Stimulated activated CD4-positive, alpha-beta T cell treated with anti-CD3 and anti-CD28 coated beads, Interleukin-15, amount 100 ng/mL, for 48 hours (primary cell): ENCODE data around the gene ADNP.
"Not testable (repeated sequence)": the region's sequence is repeated elsewhere in the genome, so short reads cannot be mapped to it uniquely, and the experiment has no call there.

Source experiments
- DNase-seq, 2 donors: peaks; one replicate each; pipeline ENCODE4 v3.0.0-alpha.2; 2020; ENCODE audit warnings: low read depth in 2 of 2

ADNP gene

DNA sequence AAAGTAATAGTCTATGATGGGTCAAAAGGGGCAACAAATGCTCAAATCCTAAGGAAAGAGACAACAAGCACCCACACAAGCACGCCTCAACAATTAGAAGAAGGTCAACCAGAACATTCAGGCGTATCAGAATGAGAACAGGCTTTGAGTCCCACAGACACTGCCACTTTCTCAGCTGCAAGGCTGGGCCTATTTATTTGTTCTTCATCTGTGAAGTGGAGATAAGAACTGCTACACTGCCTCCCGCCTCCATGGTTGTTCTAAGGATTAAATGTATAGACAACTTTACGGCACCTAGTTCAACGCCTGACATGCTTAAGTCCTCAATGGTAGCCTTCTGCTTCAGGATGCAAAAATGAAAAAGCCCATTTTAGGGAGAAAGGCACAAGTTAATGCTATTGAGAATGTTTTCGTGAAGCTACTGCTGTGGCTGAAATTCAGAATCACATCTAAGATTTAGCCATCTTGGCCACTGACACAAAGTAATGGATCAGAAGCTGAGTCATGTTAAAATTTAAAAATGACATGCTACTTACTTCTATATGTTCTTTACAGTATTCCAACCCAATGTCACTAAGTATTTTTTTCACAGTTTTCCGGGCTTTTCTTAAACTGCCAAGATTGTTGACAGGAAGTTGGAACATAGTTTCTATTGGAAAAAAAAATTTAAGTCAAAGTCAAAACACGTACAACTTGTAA lies 27.7 kb downstream of the ADNP start:
- no peak for DNase-seq

DNA sequence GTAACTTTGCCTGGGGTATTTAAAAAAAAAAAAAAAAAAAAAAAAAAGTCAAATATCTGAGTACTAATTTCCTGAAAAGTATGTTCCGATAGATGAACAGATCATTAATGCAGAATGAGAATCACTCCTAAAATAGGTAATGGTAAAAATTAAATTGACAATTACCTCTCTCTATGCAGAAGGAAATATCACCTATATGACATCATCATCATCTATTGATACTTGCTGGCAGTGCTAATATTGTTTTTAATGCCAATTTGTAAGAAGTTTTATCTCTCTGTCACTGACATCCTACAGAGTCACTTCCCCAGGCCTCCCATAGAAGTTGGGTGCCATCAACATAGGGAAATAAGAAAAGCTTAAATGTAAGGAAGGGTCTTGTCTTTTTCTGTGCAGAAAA lies 29.9 kb downstream of the ADNP start:
- DNase-seq = no peak

DNA sequence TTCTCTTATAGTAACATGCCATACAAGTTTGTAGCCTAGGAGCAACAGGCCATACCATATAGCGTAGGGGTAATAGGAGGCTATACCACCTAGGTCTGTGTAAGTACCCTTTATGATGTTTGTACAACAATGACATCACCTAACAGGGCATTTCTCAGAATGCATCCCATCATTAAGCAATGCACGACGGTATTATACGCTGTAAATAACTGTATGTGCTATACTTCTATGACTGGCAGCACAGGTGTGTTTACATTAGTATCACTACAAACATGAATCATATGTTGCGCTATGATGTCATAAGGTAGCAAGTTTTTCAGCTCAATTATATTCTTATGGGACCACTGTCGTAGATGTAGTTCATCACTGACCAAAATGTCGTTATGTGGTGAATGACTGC lies 31.0 kb downstream of the ADNP start:
- DNase-seq = no peak

DNA sequence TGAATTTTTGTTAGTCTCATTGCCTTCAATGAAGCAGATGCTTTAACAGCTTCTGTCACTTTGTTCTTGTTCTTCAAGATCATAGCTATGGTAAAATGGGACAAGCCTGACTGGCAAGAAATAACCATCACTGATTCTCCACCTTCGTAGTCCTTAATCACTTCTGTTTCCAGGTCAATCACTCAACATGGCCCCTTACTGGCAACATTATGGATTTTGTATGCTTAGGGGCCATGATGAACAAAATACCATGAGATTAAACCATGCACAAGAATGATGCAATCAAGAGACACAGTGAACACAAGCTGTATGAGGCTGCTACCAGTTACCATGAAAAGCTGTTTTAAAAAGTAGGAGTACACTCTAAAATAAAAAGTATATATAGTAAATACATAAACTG lies 32.8 kb downstream of the ADNP start:
- no peak for DNase-seq

DNA sequence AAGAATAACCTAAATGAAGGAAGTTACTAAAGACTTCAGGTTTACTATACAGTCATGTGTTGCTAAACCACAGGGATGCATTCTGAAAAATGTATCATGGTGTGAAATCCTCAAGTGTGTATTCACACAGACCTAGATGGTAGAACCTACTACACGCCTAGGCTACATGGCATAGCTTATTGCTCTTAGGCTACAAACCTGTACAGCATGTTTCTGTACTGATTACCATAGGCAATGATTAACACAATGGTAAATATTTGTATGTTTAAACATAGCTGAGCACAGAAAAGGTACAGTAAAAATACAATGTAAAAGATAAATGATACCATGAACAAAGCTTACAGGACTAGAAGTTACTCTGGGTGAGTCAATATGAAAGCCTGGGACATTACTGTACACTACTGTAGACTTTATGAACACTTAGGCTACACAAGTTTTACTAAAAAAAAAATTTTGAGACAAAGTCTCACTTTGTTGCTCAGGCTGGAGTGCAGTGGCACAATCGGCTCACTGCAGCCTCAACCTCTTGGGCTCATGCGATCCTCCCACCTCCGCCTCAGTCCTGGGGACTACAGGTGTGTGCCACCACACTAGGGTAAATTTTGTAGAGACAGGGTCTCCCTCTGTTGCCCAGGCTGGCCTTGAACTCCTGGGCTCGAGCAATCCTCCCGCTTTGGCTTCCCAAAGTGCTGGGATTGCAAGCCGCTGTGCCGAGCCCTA lies 36.0 kb downstream of the ADNP start:
- DNase-seq = no peak

DNA sequence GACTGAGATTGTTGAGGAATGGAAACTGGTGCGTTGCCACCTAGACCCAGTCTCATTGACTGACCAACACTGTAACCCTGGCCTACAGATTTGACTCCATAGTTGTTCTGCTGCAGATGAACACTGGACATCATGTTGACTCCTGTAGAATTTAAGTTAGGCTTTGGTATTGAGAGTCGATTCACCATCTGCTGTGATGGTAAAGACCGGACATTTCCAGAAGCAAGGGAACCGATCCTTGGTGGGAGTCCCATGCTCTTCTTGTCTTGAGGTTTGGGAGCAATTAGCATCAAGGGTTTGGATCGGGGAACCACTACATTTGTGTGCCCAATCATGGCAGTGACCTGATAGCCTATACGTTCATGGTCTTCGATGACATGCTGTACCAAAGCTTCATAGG lies 37.6 kb downstream of the ADNP start:
- no peak for DNase-seq

DNA sequence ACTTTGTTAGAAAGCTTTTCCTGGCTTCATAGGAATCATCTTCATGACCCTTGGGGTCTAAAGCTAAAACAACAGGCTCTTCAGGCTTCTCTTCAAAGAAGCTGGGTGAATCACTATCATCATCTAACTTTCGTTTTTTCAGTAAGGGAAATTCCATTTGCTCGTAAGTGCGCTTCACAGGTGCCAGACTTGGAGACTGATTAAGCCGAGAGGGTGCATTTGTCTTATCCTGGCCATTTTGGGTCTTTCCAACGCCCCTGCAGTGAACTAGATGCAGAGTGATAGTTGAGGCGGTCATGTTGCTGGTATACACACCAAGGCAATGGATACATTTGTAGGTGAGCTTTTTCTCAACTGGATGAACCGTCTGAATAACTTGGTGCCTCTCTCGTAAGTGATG lies 38.8 kb downstream of the ADNP start:
- DNase-seq = no peak

DNA sequence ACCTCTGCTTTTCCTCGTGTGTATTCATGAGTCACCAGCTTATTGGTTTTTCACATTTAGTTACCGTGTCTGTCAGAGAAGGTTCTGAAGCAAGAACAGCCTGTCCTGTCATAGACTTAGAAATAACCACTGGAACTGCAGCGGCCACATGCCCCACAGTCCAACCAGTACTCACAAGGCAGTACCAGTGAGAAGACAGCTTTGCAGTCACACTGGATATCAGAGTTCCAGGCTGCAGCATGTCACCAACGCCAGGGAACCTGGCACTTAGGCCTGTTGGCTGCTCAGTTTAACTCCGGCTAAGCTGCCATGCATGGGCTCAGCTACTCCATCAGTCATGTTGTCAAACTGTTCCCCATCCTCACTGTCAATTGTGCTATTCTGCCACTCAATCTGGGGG lies 40.1 kb downstream of the ADNP start:
- no peak for DNase-seq

DNA sequence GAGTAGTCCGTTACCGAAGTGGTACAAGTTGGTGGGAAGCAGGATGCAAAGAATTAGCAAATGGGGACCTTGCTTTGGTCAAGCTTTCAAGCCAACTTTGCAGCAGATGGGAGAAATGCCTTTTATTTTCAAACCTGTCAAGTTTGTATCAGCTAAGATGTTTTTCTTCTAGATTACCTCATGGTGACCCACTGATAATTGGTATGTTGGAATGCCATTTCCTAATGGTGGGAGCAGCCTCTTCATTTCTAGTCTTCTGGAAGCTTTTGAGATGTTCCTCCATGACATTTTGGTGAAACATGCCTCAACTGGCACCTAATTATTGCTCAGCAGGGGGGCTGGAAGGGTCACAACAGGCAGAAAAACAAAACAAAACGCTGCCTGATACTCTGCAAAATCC lies 43.7 kb downstream of the ADNP start:
- DNase-seq = no peak

DNA sequence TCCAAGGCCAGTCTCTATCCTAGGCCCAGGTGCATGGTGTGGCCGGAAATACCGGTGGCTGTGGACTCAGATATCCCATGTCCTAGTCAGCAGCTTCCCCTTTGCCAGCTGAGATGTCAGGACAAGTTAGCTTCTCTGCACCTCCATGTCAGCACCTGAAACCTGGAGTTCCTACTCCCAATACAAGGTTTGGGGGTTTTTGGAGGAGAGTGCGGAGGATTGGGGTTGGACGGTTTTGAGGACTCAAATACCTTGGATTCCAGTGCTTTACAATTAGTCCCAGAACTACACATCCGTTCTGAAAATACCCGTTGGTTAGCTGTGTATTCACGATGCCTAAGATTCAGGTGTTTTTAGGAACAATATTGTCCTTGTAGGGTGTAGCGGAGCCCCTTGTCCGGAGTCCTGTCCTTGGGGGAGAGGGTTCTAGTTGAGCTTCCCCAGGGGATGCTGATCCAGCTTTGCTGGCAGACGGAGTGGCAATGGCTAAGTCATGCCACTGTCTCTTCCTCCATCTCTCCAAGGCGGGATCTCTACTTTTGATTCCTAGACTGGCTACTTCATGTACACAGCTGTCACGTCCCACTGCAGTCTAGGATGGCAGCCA lies 45.0 kb downstream of the ADNP start:
- DNase-seq = no peak

DNA sequence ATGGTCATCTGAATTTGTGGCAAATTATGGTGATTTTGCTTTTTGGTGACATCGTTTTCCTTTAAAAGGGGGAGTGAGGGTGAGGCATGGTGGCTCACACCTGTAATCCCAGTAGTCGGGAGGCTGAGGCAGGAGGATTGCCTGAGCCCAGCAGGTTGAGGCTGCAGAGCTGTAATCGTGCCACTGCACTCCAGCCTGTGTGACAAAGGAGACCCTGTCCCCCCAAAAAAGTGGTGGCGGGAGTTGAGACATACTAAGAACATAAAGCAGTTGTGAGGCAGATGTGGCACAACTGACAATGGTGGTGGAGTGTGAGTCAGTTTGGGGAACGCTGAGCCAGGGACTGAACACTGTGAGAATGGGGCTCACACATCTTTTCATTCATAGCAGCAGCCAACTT lies 45.5 kb downstream of the ADNP start:
- no peak for DNase-seq

DNA sequence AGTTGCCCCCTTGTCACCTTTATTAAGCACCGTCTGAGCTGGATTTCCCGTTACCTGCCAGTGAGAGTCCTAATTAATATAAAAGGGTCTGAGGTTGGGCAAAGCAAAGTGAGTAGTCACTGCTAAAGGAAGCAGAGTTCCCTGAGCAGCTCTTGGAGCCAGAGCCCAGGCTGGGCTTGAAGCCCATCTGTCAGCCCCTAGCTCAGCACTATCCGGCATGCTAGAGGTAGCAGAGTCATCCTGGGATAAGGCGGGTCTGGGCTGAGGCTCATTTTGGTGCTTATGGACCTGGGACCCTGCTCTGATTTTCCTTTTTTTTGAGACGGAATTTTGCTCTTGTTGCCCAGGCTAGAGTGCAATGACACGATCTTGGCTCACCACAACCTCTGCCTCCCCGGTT lies 46.2 kb downstream of the ADNP start:
- no peak for DNase-seq

DNA sequence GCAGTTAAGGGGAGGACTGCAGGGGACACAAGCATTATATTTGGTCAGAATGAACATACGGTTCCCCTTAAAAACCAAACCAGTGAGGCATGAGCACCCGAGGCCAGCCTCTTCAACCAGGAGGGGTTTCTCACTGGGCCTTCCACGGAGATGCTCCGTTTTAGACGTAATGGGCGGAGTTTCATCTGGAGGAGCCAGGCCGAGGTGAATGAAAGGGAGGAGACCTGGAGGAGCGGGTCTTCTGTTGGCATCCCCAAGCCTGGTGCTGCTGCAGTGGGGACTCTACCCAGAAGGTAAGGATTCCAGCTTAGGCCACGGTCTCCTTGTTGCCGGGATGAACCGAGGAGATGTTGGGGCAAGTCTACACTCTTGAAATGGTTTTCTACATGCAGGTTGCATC lies 47.4 kb downstream of the ADNP start:
- DNase-seq = no peak

DNA sequence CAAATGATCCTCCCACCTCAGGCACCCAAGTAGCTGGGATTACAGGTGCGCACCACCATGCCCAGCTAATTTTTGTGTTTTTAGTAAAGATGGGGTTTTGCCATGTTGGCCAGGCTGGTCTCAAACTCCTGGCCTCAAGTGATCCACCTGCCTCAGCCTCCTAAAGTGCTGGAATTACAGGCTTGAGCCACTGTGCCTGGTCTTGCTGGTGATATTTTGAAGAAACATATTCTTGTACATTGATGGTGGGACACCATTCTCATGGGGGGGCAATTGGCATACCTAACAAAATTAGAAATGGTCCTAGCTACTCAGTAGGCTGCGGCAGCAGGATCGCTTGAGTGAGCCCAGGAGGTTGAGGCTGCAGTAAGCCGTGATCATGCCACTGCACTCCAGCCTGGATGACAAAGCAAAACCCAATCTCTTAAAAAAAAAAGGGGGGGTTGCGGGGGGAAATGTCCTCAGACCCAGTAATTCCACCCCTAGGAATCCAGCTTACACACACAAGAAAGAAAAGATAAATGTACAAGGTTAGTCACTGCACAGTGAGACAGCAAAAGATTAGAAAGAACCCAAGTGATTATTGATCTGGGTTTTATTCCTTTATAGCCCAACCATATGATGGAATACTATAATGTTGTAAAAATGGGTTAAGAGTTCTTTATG lies 49.3 kb downstream of the ADNP start:
- not testable (repeated sequence) for DNase-seq

DNA sequence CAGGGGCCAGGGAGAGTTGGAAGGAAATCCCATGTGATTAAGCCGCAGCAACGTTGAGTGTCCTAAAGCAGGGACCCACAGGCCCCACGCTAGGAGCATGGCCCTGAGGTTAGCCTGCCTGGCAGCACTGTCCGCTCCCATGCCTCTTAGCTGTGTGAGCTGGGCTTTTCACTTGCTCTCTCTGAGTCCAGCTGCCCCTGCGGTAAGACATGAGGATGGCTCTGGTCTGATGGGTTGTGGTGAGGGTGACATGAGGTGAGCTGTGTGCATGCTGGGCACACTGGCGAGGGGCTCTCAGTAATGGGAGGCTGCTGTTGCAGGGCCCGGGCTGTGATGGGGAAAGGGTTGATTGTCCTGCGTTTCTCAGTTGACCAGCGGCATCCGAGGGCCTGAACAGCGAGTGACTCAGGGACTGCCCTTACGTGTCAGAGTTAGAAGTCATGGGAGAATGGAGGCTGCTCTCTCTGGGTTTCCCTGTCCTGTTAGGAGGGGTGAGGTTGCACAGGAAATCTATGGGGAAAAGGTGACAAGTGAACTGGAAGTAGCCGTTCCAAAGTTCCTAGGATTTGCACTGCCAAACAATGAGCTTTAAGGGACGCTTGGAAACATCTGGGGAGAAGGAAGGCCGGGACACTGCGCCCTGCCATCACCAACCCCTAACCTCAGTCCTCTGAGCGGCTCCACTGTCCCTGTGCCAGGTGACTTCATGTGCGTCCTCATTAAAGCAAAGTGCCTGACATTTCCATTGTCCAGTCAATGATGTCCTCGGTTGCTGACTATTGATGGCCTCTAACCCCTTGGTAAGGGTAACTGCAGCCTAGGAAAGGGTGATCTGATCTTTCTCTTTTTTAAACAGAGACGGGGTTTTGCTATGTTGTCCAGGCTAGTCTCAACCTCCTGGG lies 51.3 kb downstream of the ADNP start:
- DNase-seq = no peak

DNA sequence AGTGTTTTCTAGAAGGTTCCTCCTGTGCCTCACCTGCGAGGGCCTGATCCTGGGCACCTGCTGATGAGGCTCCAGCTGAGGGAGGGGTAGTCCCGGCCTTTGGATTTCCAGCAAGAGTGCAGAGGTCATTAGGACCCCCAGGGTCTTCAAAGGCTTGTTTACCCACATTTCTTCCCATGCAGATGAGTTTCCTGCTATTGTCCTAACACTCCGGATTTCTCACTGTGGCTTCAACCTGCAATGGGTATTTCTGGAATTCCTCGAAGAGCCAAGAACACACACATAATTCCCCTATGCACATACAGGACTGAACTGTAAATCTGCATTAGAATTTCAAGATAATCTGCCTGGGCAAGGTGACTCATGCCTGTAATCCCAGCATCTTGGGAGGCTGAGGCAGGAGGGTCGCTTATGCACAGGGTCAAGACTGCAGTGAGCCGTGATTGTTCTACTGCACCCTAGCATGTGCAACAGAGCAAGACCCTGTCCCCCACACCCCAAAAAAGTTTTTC lies 53.9 kb downstream of the ADNP start:
- DNase-seq = no peak

DNA sequence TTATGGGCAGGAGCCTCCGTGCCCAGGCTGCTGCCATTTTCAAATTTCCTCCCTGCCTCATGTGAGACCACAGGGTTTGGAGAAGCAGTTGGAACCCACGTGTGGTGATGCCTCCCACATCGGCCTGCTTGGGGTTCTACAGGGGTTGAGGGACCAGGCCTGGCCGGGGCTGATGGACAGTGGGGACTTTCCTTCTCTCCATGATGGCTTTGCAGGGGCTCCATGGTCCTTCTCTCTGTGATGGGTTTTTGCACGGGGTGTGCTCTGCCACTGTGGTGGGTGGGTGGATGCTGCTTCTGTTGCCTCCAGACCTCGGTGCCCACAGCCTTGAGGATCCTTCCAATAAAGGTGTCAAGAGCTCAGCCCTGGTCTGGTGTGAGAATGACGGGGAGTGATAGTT lies 54.4 kb downstream of the ADNP start:
- DNase-seq = no peak

DNA sequence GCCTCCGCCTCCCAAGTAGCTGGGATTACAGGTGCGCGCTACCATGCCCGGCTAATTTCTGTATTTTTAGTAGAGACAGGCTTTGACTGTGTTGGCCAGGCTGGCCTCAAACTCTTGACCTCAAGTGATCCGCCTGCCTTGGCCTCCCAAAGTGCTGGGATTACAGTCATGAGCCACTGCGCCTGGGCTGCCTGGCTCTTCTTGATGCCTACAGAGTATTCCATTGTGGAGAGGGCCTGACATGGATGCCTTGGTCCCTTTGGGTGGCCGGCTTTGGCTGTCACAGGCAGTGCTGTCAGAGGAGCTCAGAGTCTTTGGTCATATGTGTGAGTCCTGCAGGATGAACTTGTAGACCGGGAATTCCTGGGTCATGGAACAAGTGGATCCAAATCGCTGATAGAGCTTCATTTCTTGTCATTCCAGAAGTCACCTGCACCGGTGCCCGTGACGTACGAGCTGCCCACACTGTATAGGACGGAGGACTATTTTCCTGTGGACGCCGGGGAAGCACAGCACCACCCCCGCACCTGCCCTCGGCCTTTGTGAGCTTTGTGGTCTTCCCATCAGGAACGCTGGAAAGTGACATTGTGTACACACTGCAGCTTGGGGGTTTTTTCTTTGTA lies 55.1 kb downstream of the ADNP start:
- DNase-seq = no peak

DNA sequence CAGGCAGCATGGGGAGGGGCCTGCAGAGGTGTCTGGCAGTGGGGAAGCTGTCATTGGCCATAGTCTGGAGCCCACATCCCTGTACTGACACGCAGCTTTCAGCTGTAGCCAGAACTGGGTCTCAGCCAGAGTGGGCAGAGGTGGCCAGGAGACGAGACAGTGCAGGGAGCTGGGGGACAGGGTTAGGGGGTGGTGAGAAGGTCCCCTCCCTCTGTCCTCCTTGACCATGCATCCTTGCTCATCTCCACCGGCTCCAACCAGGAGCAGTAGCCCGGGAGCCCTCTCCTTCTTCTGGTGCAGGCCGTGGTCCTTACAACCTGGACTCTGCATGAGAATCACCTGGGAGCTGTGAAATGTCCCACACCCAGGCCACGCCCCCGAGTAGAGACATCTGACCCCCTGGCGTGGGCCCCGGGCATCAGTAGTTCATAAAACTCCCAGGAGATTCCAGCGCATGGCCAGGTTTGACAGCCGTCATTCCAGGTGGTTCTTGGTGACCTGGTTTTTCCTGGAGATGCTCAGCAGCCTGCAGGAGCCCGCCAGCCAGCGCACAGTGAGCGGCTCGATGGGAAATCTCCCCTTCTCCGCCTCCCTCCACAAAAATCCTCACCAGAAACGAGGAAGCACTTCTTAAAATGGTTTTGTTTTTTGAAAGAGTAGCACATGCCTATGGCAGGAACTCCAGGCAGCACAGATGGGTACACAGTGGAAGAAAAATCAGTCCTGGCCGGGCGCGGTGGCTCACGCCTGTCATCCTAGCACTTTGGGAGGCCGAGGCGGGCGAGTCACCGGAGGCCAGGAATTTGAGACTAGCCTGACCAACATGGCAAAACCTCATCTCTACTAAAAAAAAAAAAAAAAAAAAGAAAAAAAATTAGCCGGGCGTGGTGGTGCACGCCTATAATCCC lies 56.2 kb downstream of the ADNP start:
- no peak for DNase-seq
